Activated T-helper 1 cell treated with anti-CD3 and anti-CD28 coated beads, Interleukin-12 subunit alpha, Interleukin-12 subunit beta, Interleukin-2, Interleukin-4 antibody, amounts not matched to agents 30 ng/mL and 10 ng/mL and 1 ng/mL, durations not matched to agents 14 hours and 24 hours and 36 hours (primary cell): Measurements from ENCODE around the gene NOC3L. TPM values are rescaled to one million over a fixed set of nuclear protein-coding genes. Genes with fewer than 3 reads are reported as not detected.
"Not testable (repeated sequence)": the region's sequence is repeated elsewhere in the genome, so short reads cannot be mapped to it uniquely, and the experiment has no call there.

Experiments used
- DNase-seq: peaks from one replicate; pipeline ENCODE4 v3.0.0; 2021; ENCODE audit warnings: low spot score
- H3K27ac Mint-ChIP-seq: one replicate; pipeline ENCODE4 v1.8.0; 2021; ENCODE audit warnings: mild to moderate bottlenecking, mixed read lengths
- H3K27me3 Mint-ChIP-seq: one replicate; pipeline ENCODE4 v1.8.0; 2022; ENCODE audit warnings: mild to moderate bottlenecking, moderate library complexity, mixed read lengths; ENCODE audit not compliant: insufficient read depth
- H3K36me3 Mint-ChIP-seq: one replicate; pipeline ENCODE4 v1.8.0; 2021; ENCODE audit warnings: low read depth, mixed read lengths
- H3K4me1 Mint-ChIP-seq: one replicate; pipeline ENCODE4 v1.8.0; 2021; ENCODE audit warnings: low read depth, mixed read lengths
- H3K4me3 Mint-ChIP-seq: one replicate; pipeline ENCODE4 v1.8.0; 2021; ENCODE audit warnings: mild to moderate bottlenecking, moderate library complexity, mixed read lengths
- H3K9me3 Mint-ChIP-seq: one replicate; pipeline ENCODE4 v1.8.0; 2021; ENCODE audit warnings: mixed read lengths
- intact Hi-C: fragments of 100-400 bp; cut with micrococcal nuclease; formaldehyde crosslinking; loops from one replicate; pipeline ENCODE4 v1.15.1; 2024
- total RNA-seq: library from RNA; stranded (reverse); gene quantifications from 2 replicates; pipeline ENCODE4 v1.2.3, GENCODE V29; 2022

Gene NOC3L
- total RNA-seq, 1 donor from 2014 or later, result 47.8 TPM

- Mint-ChIP-seq H3K27ac (no peak overlapping the region), H3K4me1 (no peaks in the 10 kb centered on the region), H3K9me3 (no peaks in the 10 kb centered on the region), H3K4me3 (no peak overlapping the region), H3K36me3 (no peaks in the 10 kb centered on the region), H3K27me3 (peaks cover 27% of the 10 kb centered on the region)
- intact Hi-C loops, result no loop called here
- DNase-seq, result no peak
Observed at GRCh38 chr10:94397549-94398370, 35.0 kb upstream of the NOC3L start.

- H3K36me3 Mint-ChIP-seq, H3K4me1 Mint-ChIP-seq, H3K27ac Mint-ChIP-seq, H3K4me3 Mint-ChIP-seq, intact Hi-C loops, H3K27me3 Mint-ChIP-seq, H3K9me3 Mint-ChIP-seq, DNase-seq: not testable (repeated sequence)
Observed at GRCh38 chr10:94392117-94392516, 29.4 kb upstream of the NOC3L start.

GRCh38 chr10:94385733-94386132, 23.0 kb upstream of the NOC3L start:
- H3K9me3 Mint-ChIP-seq, intact Hi-C loops, H3K4me1 Mint-ChIP-seq, H3K27me3 Mint-ChIP-seq, H3K27ac Mint-ChIP-seq, H3K4me3 Mint-ChIP-seq, H3K36me3 Mint-ChIP-seq, DNase-seq: not testable (repeated sequence)

- no peaks in the 10 kb centered on the region for H3K36me3 Mint-ChIP-seq
- no peaks in the 10 kb centered on the region for H3K4me1 Mint-ChIP-seq
- intact Hi-C loops, result no loop called here
- no peak for DNase-seq
- no peak overlapping the region for H3K27ac Mint-ChIP-seq
- H3K9me3 Mint-ChIP-seq, result no peaks in the 10 kb centered on the region
- no peak overlapping the region for H3K4me3 Mint-ChIP-seq
- peaks cover 4% of the 10 kb centered on the region for H3K27me3 Mint-ChIP-seq
Observed at GRCh38 chr10:94383530-94383929, 20.8 kb upstream of the NOC3L start.

GRCh38 chr10:94376865-94377264, 14.1 kb upstream of the NOC3L start:
- intact Hi-C loops, result no loop called here
- H3K36me3 Mint-ChIP-seq, result no peaks in the 10 kb centered on the region
- H3K9me3 Mint-ChIP-seq, result no peaks in the 10 kb centered on the region
- DNase-seq, result no peak
- H3K4me1 Mint-ChIP-seq, result no peaks in the 10 kb centered on the region
- H3K27ac Mint-ChIP-seq, result no peak overlapping the region
- no peak overlapping the region for H3K4me3 Mint-ChIP-seq
- H3K27me3 Mint-ChIP-seq, result peaks cover 14% of the 10 kb centered on the region

GRCh38 chr10:94375374-94375773, 12.6 kb upstream of the NOC3L start:
- Mint-ChIP-seq H3K36me3 (no peaks in the 10 kb centered on the region), H3K4me3 (no peak overlapping the region), H3K4me1 (no peaks in the 10 kb centered on the region), H3K27me3 (peaks cover 14% of the 10 kb centered on the region), H3K27ac (no peak overlapping the region), H3K9me3 (no peaks in the 10 kb centered on the region)
- no peak for DNase-seq
- intact Hi-C loops, result no loop called here

GRCh38 chr10:94370501-94370900, 7.8 kb upstream of the NOC3L start:
- Mint-ChIP-seq H3K27me3 (peaks cover 12% of the 10 kb centered on the region), H3K4me3 (no peak overlapping the region), H3K36me3 (no peaks in the 10 kb centered on the region), H3K27ac (no peak overlapping the region), H3K4me1 (no peaks in the 10 kb centered on the region), H3K9me3 (no peaks in the 10 kb centered on the region)
- no peak for DNase-seq
- intact Hi-C loops, result no loop called here

- Mint-ChIP-seq H3K36me3 (peaks cover under 1% of the 10 kb centered on the region), H3K4me1 (peaks cover 14% of the 10 kb centered on the region), H3K27ac (no peak overlapping the region), H3K9me3 (no peaks in the 10 kb centered on the region), H3K4me3 (no peak overlapping the region), H3K27me3 (peaks cover 14% of the 10 kb centered on the region)
- intact Hi-C loops, result loop anchor here (10.0 kb wide), 1 partner anchor 872 kb away; the partner anchor contains the start of gene CEP55
- DNase-seq, result no peak
Observed at GRCh38 chr10:94366382-94366781, 3.6 kb upstream of the NOC3L start.

GRCh38 chr10:94364482-94364881, 1.7 kb upstream of the NOC3L start:
- no peak for DNase-seq
- intact Hi-C loops, result loop anchor here (5.0 to 10.0 kb wide), 4 partner anchors 248 to 1768 kb away; partner anchors contain the start of genes CEP55, SLC35G1 and ZNF518A
- peak overlapping the region; percentile 6 for H3K4me3 Mint-ChIP-seq
- peaks cover 11% of the 10 kb centered on the region for H3K36me3 Mint-ChIP-seq
- peaks cover 28% of the 10 kb centered on the region for H3K4me1 Mint-ChIP-seq
- H3K27ac Mint-ChIP-seq, result no peak overlapping the region
- H3K9me3 Mint-ChIP-seq, result no peaks in the 10 kb centered on the region
- H3K27me3 Mint-ChIP-seq, result peaks cover 10% of the 10 kb centered on the region

- H3K27me3 Mint-ChIP-seq, result peaks cover 10% of the 10 kb centered on the region
- DNase-seq, result no peak
- H3K4me3 Mint-ChIP-seq, result peak overlapping the region; percentile 88
- intact Hi-C loops, result loop anchor here (2.0 to 10.0 kb wide), 8 partner anchors 40 to 1769 kb away; partner anchors contain the start of genes CEP55, FRA10AC1, SLC35G1 and SORBS1
- H3K4me1 Mint-ChIP-seq, result peaks cover 35% of the 10 kb centered on the region
- peak overlapping the region; percentile 15 for H3K27ac Mint-ChIP-seq
- peaks cover 17% of the 10 kb centered on the region for H3K36me3 Mint-ChIP-seq
- H3K9me3 Mint-ChIP-seq, result no peaks in the 10 kb centered on the region
Observed at GRCh38 chr10:94363251-94363565, 469 bp upstream of the NOC3L start.

GRCh38 chr10:94361171-94361794, 1.5 kb downstream of the NOC3L start:
- Mint-ChIP-seq H3K4me1 (peaks cover 48% of the 10 kb centered on the region), H3K27me3 (peaks cover 7% of the 10 kb centered on the region), H3K4me3 (peak overlapping the region; percentile 88), H3K36me3 (peaks cover 35% of the 10 kb centered on the region), H3K9me3 (no peaks in the 10 kb centered on the region), H3K27ac (no peak overlapping the region)
- no peak for DNase-seq
- intact Hi-C loops, result loop anchor here (5.0 to 10.0 kb wide), 4 partner anchors 251 to 1771 kb away; partner anchors contain the start of genes CEP55, SLC35G1 and ZNF518A

- peaks cover 47% of the 10 kb centered on the region for H3K36me3 Mint-ChIP-seq
- no peaks in the 10 kb centered on the region for H3K27me3 Mint-ChIP-seq
- intact Hi-C loops, result no loop called here
- H3K27ac Mint-ChIP-seq, result no peak overlapping the region
- no peaks in the 10 kb centered on the region for H3K9me3 Mint-ChIP-seq
- DNase-seq, result no peak
- no peak overlapping the region for H3K4me3 Mint-ChIP-seq
- H3K4me1 Mint-ChIP-seq, result peaks cover 48% of the 10 kb centered on the region
Observed at GRCh38 chr10:94358480-94358879, 4.3 kb downstream of the NOC3L start.

GRCh38 chr10:94357193-94357592, 5.5 kb downstream of the NOC3L start:
- Mint-ChIP-seq H3K27ac (no peak overlapping the region), H3K36me3 (peaks cover 54% of the 10 kb centered on the region), H3K9me3 (no peaks in the 10 kb centered on the region), H3K27me3 (no peaks in the 10 kb centered on the region), H3K4me3 (no peak overlapping the region), H3K4me1 (peaks cover 39% of the 10 kb centered on the region)
- intact Hi-C loops, result no loop called here
- no peak for DNase-seq
